Activated CD4-positive, alpha-beta memory T cell treated with anti-CD3 and anti-CD28 coated beads for 36 hours (primary cell): ENCODE data around the gene LRFN5. TPM values are rescaled to one million over a fixed set of nuclear protein-coding genes. Genes with fewer than 3 reads are reported as not detected.
"Not testable (repeated sequence)": the region's sequence is repeated elsewhere in the genome, so short reads cannot be mapped to it uniquely, and the experiment has no call there.

Experiments used
- CTCF ChIA-PET: fragments of 350-600 bp; sonication (Branson Sonifier 250); formaldehyde crosslinking; loops from one replicate; lab custom pipeline; 2021; ENCODE audit warnings: antibody characterized with exemption, inconsistent platforms; lab: Charles Lee
- POLR2A ChIA-PET: fragments of 350-600 bp; sonication (Branson Sonifier 250); formaldehyde crosslinking; loops from one replicate; lab custom pipeline; 2021; ENCODE audit warnings: antibody characterized with exemption; lab: Charles Lee
- DNase-seq: peaks from one replicate; pipeline ENCODE4 v3.0.0-alpha.2; 2020
- H3K27ac Mint-ChIP-seq: one replicate; pipeline ENCODE4 v1.8.0; 2021; ENCODE audit warnings: mixed read lengths
- H3K27me3 Mint-ChIP-seq: one replicate; pipeline ENCODE4 v1.8.0; 2021; ENCODE audit warnings: mixed read lengths
- H3K36me3 Mint-ChIP-seq: one replicate; pipeline ENCODE4 v1.8.0; 2021; ENCODE audit warnings: mixed read lengths
- H3K4me1 Mint-ChIP-seq: one replicate; pipeline ENCODE4 v1.8.0; 2021; ENCODE audit warnings: low read depth, mixed read lengths
- H3K4me3 Mint-ChIP-seq: one replicate; pipeline ENCODE4 v1.8.0; 2021; ENCODE audit warnings: mild to moderate bottlenecking, mixed read lengths
- H3K9me3 Mint-ChIP-seq: one replicate; pipeline ENCODE4 v1.8.0; 2021; ENCODE audit warnings: mixed read lengths
- intact Hi-C: fragments of 100-400 bp; cut with micrococcal nuclease; formaldehyde crosslinking; loops from one replicate; pipeline ENCODE4 v1.15.1; 2023
- total RNA-seq, 2 experiments: library from RNA; stranded (reverse); gene quantifications; one replicate each; pipeline ENCODE4 v1.2.3, GENCODE V29; 2021

LRFN5 gene
- not detected for total RNA-seq

DNA sequence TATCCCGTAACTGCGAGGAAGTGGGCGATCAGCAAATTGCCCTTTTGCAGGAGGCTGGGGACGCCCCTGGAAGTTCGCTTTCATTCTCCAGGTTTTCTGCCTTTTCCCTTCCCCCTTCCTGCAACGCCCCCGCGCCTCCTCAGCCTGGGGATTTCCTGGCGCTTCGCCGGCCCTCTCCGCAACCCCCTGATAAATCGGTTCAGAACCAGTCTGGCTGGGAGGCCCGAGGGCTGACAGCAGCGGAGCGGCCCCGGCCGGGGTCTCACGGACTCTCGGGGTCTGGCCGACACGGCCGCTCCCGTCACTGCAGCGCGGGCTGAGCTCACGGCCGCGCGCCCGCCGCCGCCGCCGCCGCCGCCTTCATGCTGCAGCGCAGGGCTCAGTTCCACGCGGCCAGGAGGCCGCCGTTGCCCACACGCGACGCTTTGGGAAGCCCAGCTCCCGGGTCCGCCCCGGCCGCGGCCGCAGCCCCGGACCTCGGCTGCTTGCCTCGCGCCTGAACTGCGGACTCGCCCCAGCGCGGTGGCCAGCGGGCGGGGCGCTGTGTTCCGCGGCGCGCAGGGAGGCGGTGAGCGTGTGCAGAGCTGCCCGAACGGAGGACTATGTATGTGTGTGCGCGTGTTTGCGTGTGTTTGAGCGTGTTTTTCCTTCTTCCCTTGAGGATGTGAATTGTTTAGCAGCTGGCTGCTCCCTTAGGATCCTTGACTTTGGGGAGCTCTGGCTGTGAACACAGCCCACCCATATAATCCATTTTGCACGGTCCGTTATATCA lies at the start of gene LRFN5:
Gene LRFN5 (plus strand): TSS at position 345 of the 772 bp plus-strand sequence.
- peaks cover 63% of the 10 kb centered on the region for H3K27me3 Mint-ChIP-seq
- H3K4me3 Mint-ChIP-seq, result peak within 1 kb of the TSS; percentile 53
- DNase-seq, result peak; percentile 22

DNA sequence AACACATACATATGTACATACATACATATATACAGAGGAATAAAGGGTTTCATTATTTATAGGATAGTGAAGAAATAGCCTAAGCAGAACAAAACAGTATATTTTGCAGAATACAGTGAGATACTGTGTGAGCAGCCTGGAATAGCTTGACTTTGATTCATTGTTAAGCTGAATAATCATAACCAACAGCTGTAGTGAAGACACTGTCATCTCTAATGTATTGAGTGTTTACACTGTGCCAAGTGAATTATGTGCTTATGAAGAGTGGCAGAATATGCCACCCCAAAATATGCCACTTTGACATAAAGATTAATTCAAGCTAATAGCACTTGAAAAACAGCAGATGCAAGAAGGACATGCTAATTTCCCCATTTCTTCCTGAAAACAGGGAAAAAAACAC lies 48.2 kb upstream of the LRFN5 start:
- ChIA-PET CTCF (no interaction called here), POLR2A (no interaction called here)
- Mint-ChIP-seq H3K27me3 (no peaks in the 10 kb centered on the region), H3K9me3 (no peaks in the 10 kb centered on the region), H3K4me3 (no peak overlapping the region), H3K4me1 (no peaks in the 10 kb centered on the region), H3K27ac (no peak overlapping the region), H3K36me3 (no peaks in the 10 kb centered on the region)
- intact Hi-C loops, result no loop called here
- no peak for DNase-seq

More for the DNA sequence above, at the start of gene LRFN5:
- ChIA-PET POLR2A (no interaction called here), CTCF (no interaction called here)
- H3K9me3 Mint-ChIP-seq, result no peaks in the 10 kb centered on the region
- no peaks in the 10 kb centered on the region for H3K36me3 Mint-ChIP-seq
- peaks cover 38% of the 10 kb centered on the region for H3K4me1 Mint-ChIP-seq
- intact Hi-C loops, result no loop called here
- no peak within 1 kb of the TSS for H3K27ac Mint-ChIP-seq

DNA sequence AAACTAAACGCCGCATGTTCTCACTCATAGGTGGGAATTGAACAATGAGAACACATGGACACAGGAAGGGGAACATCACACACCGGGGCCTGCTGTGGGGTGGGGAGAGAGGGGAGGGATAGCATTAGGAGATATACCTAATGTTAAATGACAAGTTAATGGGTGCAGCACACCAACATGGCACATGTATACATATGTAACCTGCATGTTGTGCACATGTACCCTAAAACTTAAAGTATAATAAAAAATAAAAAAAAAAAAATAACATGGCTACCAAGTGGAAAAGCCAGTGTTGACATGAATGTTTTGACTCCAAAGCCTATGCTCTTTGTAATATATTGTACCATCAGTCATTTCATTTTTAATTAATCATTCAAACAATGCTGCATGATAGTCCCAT lies 39.8 kb upstream of the LRFN5 start:
- H3K9me3 Mint-ChIP-seq, H3K36me3 Mint-ChIP-seq, POLR2A ChIA-PET, CTCF ChIA-PET, H3K4me1 Mint-ChIP-seq, H3K27me3 Mint-ChIP-seq, H3K27ac Mint-ChIP-seq, H3K4me3 Mint-ChIP-seq, intact Hi-C loops, DNase-seq: not testable (repeated sequence)

DNA sequence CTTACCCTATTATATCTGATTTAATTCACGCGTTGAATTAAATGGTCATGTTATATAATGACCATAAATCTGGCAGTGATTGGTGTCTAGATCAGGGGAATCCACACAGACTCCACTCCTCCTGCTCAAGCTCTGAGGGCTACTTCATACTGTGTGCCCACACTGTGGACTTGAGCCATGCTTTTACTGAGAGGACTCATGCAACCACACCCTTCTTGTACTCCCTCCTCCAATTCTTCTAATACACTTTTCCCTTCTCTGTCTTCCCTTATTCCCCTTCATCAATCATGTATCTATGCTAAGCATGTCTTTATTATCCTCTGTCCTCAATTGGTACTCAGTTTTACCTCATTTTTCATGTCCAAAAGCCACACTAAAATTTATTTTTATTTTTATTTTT lies 37.7 kb upstream of the LRFN5 start:
- no peaks in the 10 kb centered on the region for H3K36me3 Mint-ChIP-seq
- H3K27ac Mint-ChIP-seq, result no peak overlapping the region
- ChIA-PET POLR2A (no interaction called here), CTCF (no interaction called here)
- intact Hi-C loops, result no loop called here
- no peak for DNase-seq
- H3K4me3 Mint-ChIP-seq, result no peak overlapping the region
- no peaks in the 10 kb centered on the region for H3K4me1 Mint-ChIP-seq
- H3K27me3 Mint-ChIP-seq, result no peaks in the 10 kb centered on the region
- peaks cover 7% of the 10 kb centered on the region for H3K9me3 Mint-ChIP-seq

DNA sequence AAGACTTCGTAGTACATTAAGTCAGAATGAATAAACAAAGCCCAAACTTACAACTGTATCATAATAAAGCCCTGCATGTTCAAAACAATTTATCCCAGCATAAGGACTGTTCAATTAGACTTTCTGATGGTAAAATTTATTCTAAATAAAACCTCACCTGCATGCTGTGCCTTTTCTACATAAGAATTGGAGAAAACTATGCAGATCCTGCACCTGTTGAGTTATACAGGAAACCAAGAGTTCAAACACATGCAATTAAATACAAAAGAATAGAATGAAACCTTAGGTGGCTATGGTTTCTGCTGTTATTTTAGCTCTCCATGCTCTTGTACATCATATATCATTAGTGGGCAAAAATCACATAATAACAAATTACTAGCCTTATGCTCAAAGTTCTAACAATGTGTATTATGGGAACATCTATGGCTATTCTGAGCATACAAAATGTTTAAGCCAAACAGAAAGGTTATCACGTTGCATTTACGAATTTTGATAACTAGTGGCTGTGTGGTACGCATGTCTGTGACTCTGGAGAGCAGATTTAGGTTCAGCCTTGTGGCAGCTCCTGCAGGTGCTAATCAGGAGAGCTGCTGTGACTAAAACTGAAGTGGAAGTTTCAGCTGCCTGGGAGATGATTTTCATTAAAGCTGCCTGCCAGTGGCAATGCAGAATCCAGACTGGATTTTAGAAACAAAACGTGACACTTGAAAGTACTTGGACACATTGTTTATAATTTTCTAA lies 36.1 kb upstream of the LRFN5 start:
- Mint-ChIP-seq H3K4me1 (no peaks in the 10 kb centered on the region), H3K27me3 (no peaks in the 10 kb centered on the region), H3K9me3 (peaks cover 7% of the 10 kb centered on the region), H3K27ac (no peak overlapping the region), H3K4me3 (no peak overlapping the region), H3K36me3 (no peaks in the 10 kb centered on the region)
- DNase-seq, result no peak
- intact Hi-C loops, result no loop called here
- ChIA-PET CTCF (no interaction called here), POLR2A (no interaction called here)

DNA sequence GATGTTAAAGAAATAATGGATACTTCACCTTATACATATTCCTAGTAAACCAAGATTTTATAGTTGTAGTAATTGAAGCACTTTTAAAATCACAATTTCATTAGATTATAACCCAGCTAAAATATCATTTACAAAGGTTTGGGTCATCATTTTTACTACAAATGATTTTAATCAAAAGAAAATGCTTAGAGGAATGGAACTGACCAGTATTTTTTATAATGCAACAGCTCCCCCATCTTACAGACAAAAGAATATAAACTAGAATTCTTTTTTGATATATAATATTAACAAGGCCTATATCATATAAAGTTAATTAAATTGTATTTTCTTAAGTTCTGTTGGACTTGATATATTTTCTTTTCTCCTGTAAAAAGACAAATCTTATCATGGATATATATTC lies 20.4 kb upstream of the LRFN5 start:
- intact Hi-C loops, result no loop called here
- H3K9me3 Mint-ChIP-seq, result no peaks in the 10 kb centered on the region
- peaks cover 3% of the 10 kb centered on the region for H3K27me3 Mint-ChIP-seq
- H3K4me3 Mint-ChIP-seq, result no peak overlapping the region
- H3K27ac Mint-ChIP-seq, result no peak overlapping the region
- H3K4me1 Mint-ChIP-seq, result no peaks in the 10 kb centered on the region
- no peak for DNase-seq
- H3K36me3 Mint-ChIP-seq, result no peaks in the 10 kb centered on the region
- POLR2A ChIA-PET, result no interaction called here
- CTCF ChIA-PET, result no interaction called here

DNA sequence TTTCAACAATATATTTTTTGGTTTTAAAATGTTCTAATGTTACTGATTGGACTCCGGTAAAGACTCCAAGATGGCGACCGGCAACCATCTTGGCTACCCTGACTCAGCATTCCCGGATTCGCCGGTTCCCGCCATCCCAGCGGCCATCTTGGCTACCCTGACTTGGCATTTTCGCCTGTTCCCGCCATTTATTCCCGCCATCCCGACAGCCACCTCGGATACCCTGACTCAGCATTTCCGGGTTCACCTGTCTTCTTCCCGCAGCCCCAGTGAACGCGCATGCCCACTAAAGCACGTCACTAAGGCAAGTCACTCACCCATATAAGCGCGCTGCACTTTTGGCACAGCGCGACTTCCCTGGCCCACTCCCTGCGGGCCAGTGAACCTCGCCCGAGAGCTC lies 9.0 kb upstream of the LRFN5 start:
- no peaks in the 10 kb centered on the region for H3K36me3 Mint-ChIP-seq
- H3K27ac Mint-ChIP-seq, result no peak overlapping the region
- no peak overlapping the region for H3K4me3 Mint-ChIP-seq
- CTCF ChIA-PET, result no interaction called here
- H3K4me1 Mint-ChIP-seq, result no peaks in the 10 kb centered on the region
- H3K9me3 Mint-ChIP-seq, result no peaks in the 10 kb centered on the region
- POLR2A ChIA-PET, result no interaction called here
- intact Hi-C loops, result no loop called here
- peaks cover 5% of the 10 kb centered on the region for H3K27me3 Mint-ChIP-seq
- DNase-seq, result peak; percentile 6

DNA sequence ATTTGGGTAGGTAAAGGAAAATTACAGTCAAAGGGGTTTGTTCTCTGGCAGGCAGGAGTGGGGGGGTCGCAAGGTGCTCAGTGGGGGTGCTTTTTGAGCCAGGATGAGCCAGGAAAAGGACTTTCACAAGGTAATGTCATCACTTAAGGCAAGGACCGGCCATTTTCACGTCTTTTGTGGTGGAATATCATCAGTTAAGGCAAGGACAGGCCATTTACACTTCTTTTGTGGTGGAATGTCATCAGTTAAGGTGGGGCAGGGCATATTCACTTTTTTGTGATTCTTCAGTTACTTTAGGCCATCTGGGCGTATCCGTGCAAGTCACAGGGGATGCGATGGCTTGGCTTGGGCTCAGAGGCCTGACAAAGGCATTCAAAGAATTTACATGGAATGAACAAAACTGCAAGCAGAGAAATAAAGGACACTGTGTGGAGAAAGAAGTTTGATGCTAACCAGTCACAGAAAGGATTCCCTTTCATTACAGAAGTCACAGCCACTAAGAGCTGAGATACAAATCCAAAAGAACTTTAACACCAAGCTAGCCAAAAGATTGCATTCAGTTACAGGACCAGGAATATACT lies 6.8 kb upstream of the LRFN5 start:
- DNase-seq, intact Hi-C loops, H3K36me3 Mint-ChIP-seq, H3K4me3 Mint-ChIP-seq, H3K4me1 Mint-ChIP-seq, POLR2A ChIA-PET, H3K9me3 Mint-ChIP-seq, H3K27ac Mint-ChIP-seq: not testable (repeated sequence)
- peaks cover 13% of the 10 kb centered on the region for H3K27me3 Mint-ChIP-seq
- CTCF ChIA-PET, result interaction anchor here (1.3 kb wide), 1 partner anchor 23 kb away, joined by 4 read pairs; no protein-coding TSS in a partner anchor

DNA sequence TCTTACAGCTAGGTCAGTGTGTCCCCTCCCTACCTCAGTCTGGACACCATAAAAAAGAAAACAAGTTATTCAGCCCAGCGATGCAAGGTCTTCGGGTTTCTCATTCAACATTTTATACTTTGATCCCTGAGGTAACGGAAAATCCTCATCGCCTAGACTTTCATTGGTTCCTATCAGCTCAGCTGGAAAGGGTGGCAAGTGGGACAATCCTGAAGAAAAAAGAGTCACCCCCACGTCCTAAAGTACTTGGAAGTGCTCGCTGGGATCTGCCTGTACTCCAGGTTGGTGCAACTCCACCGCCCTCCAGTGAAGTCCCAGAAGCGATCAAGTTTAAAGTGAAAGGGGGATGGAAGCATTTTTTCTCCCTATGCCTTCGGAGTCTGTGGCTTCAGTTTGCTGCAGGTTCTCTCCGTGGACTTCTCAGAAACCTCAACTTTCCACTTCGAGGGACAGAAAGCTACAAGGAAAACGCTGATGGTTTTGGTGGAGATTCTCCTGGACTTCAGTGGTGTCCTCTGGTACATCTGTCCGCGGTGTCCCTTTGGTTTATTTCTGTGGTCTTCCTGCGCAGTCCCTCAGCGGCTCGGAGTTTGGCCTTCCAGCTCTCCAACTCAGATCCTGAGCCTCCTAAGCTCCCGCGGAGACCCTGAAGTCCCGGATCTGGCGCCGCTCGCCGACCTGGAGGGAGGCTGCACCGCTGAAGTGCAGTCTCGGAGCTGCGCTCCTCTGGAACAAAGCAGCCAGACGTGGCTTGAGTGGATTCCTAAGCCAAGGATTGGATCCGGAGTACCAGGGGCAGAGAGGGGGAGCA lies 1.8 kb upstream of the LRFN5 start:
- no peak overlapping the region for H3K27ac Mint-ChIP-seq
- peaks cover 38% of the 10 kb centered on the region for H3K4me1 Mint-ChIP-seq
- DNase-seq, result no peak
- H3K36me3 Mint-ChIP-seq, result no peaks in the 10 kb centered on the region
- ChIA-PET CTCF (no interaction called here), POLR2A (no interaction called here)
- no peak overlapping the region for H3K4me3 Mint-ChIP-seq
- H3K27me3 Mint-ChIP-seq, result peaks cover 57% of the 10 kb centered on the region
- intact Hi-C loops, result no loop called here
- H3K9me3 Mint-ChIP-seq, result no peaks in the 10 kb centered on the region

DNA sequence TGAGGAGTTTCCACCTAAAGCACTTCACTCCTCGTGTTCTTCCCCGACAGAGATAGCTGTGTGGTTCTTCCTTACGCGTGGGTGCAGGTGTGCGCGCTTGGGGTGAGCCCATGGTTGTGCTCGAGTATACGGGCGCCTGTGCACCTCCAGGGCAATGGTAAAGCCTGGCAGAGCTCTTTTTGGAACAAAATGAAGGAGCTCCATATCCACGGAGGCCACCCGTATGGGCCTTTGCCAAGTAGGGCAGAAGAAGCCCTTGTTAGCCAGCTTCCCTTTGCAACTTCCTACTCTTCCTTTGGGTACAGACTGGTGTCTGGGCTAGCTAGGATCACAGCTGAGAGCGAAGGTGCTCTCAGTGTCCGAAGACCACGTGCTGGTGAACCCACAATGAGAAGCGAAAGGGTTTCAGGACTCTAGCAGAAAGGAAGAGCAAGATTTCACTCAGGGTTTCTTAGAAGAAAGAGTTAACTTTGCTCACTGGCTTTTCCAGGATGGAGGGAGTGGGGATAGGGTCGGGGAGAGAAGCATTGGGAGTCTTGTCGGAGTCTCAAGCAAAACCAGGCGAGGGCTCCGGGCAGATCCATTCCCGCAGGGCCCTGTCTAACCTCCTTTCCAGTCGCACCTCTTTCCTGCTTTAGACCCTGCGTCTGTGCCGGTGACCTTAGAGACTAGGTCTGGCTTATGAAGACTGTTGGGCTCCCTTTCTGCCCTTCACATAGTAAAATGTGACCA lies 960 bp upstream of the LRFN5 start:
- intact Hi-C loops, result no loop called here
- Mint-ChIP-seq H3K4me1 (peaks cover 38% of the 10 kb centered on the region), H3K27me3 (peaks cover 60% of the 10 kb centered on the region), H3K36me3 (no peaks in the 10 kb centered on the region), H3K9me3 (no peaks in the 10 kb centered on the region), H3K4me3 (peak overlapping the region; percentile 36), H3K27ac (no peak overlapping the region)
- peak; percentile 8 for DNase-seq
- CTCF ChIA-PET, result no interaction called here
- POLR2A ChIA-PET, result interaction anchor here (0.6 kb wide), 1 partner anchor 1993 kb away, joined by 3 read pairs; no protein-coding TSS in a partner anchor

DNA sequence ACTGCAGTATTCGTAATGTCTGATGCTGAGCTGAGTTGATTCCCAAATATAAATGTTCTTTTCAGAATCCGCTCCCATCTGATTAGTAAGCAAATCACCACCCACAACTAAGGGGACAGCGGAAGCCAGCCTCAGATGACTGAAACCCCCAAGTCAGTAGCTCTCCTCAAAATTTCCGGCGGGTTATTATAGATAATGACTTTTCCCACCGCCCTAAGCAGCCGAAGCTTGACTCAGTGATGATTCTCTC lies 469 bp upstream of the LRFN5 start:
- POLR2A ChIA-PET, result interaction anchor here (0.6 kb wide), 1 partner anchor 1993 kb away, joined by 3 read pairs; no protein-coding TSS in a partner anchor
- no peak for DNase-seq
- peaks cover 38% of the 10 kb centered on the region for H3K4me1 Mint-ChIP-seq
- H3K4me3 Mint-ChIP-seq, result peak overlapping the region; percentile 36
- H3K9me3 Mint-ChIP-seq, result no peaks in the 10 kb centered on the region
- peaks cover 61% of the 10 kb centered on the region for H3K27me3 Mint-ChIP-seq
- H3K27ac Mint-ChIP-seq, result no peak overlapping the region
- H3K36me3 Mint-ChIP-seq, result no peaks in the 10 kb centered on the region
- CTCF ChIA-PET, result no interaction called here
- intact Hi-C loops, result no loop called here
